ENCODE results near the gene AMMECR1. TPM values are rescaled to one million over a fixed set of nuclear protein-coding genes. Genes with fewer than 3 reads are reported as not detected.

Gene AMMECR1
- total RNA-seq, 1 donor from 2014 or later, result 16.1 TPM

GRCh38 chrX:110182865-110183264 is 135.0 kb downstream of the AMMECR1 start:
- peaks cover 9% of the 10 kb centered on the region for H3K4me1 Mint-ChIP-seq (ENCODE audit: unreplicated experiment)
- no peak overlapping the region for H3K4me3 Mint-ChIP-seq (ENCODE audit: unreplicated experiment)
- no peaks in the 10 kb centered on the region for H3K36me3 Mint-ChIP-seq (ENCODE audit: low read depth, unreplicated experiment)
- H3K27ac Mint-ChIP-seq (ENCODE audit: unreplicated experiment), result no peak overlapping the region
- no peak for TF ChIP-seq CTCF (IDR thresholded peaks at IDR 0.05; ENCODE audit: unreplicated experiment)
- H3K9me3 Mint-ChIP-seq (ENCODE audit: unreplicated experiment), result no peaks in the 10 kb centered on the region
- DNase-seq (ENCODE audit: low spot score), result no peak
- H3K27me3 Mint-ChIP-seq (ENCODE audit: unreplicated experiment), result peaks cover 4% of the 10 kb centered on the region

GRCh38 chrX:110182362-110182761 is 135.5 kb downstream of the AMMECR1 start:
- H3K27ac Mint-ChIP-seq (ENCODE audit: unreplicated experiment), result no peak overlapping the region
- no peak for TF ChIP-seq CTCF (IDR thresholded peaks at IDR 0.05; ENCODE audit: unreplicated experiment)
- H3K4me1 Mint-ChIP-seq (ENCODE audit: unreplicated experiment), result peaks cover 9% of the 10 kb centered on the region
- H3K9me3 Mint-ChIP-seq (ENCODE audit: unreplicated experiment), result no peaks in the 10 kb centered on the region
- H3K4me3 Mint-ChIP-seq (ENCODE audit: unreplicated experiment), result no peak overlapping the region
- peaks cover 4% of the 10 kb centered on the region for H3K27me3 Mint-ChIP-seq (ENCODE audit: unreplicated experiment)
- no peak for DNase-seq (ENCODE audit: low spot score)
- no peaks in the 10 kb centered on the region for H3K36me3 Mint-ChIP-seq (ENCODE audit: low read depth, unreplicated experiment)

- DNase-seq (ENCODE audit: low spot score), result no peak
- H3K9me3 Mint-ChIP-seq (ENCODE audit: unreplicated experiment), result no peaks in the 10 kb centered on the region
- peaks cover 4% of the 10 kb centered on the region for H3K27me3 Mint-ChIP-seq (ENCODE audit: unreplicated experiment)
- H3K36me3 Mint-ChIP-seq (ENCODE audit: low read depth, unreplicated experiment), result no peaks in the 10 kb centered on the region
- no peak overlapping the region for H3K4me3 Mint-ChIP-seq (ENCODE audit: unreplicated experiment)
- peaks cover 9% of the 10 kb centered on the region for H3K4me1 Mint-ChIP-seq (ENCODE audit: unreplicated experiment)
- no peak overlapping the region for H3K27ac Mint-ChIP-seq (ENCODE audit: unreplicated experiment)
- no peak for TF ChIP-seq CTCF (IDR thresholded peaks at IDR 0.05; ENCODE audit: unreplicated experiment)
These were observed 136.3 kb downstream of the AMMECR1 start for GRCh38 chrX:110181459-110182137.

- H3K4me1 Mint-ChIP-seq (ENCODE audit: unreplicated experiment), result peaks cover 9% of the 10 kb centered on the region
- H3K36me3 Mint-ChIP-seq (ENCODE audit: low read depth, unreplicated experiment), result no peaks in the 10 kb centered on the region
- no peak for DNase-seq (ENCODE audit: low spot score)
- H3K27me3 Mint-ChIP-seq (ENCODE audit: unreplicated experiment), result peaks cover 8% of the 10 kb centered on the region
- H3K27ac Mint-ChIP-seq (ENCODE audit: unreplicated experiment), result no peak overlapping the region
- no peak for TF ChIP-seq CTCF (IDR thresholded peaks at IDR 0.05; ENCODE audit: unreplicated experiment)
- no peaks in the 10 kb centered on the region for H3K9me3 Mint-ChIP-seq (ENCODE audit: unreplicated experiment)
- no peak overlapping the region for H3K4me3 Mint-ChIP-seq (ENCODE audit: unreplicated experiment)
These were observed 137.0 kb downstream of the AMMECR1 start for GRCh38 chrX:110180928-110181310.

- Mint-ChIP-seq H3K36me3 (ENCODE audit: low read depth, unreplicated experiment) (no peaks in the 10 kb centered on the region), H3K27ac (ENCODE audit: unreplicated experiment) (no peak overlapping the region), H3K27me3 (ENCODE audit: unreplicated experiment) (peaks cover 8% of the 10 kb centered on the region), H3K9me3 (ENCODE audit: unreplicated experiment) (no peaks in the 10 kb centered on the region), H3K4me3 (ENCODE audit: unreplicated experiment) (no peak overlapping the region), H3K4me1 (ENCODE audit: unreplicated experiment) (peaks cover 4% of the 10 kb centered on the region)
- no peak for DNase-seq (ENCODE audit: low spot score)
- no peak for TF ChIP-seq CTCF (IDR thresholded peaks at IDR 0.05; ENCODE audit: unreplicated experiment)
These were observed 137.5 kb downstream of the AMMECR1 start for GRCh38 chrX:110180176-110180927.
